PC-3 (cell line): ENCODE results near the gene AP3B2. TPM values are rescaled to one million over a fixed set of nuclear protein-coding genes. Genes with fewer than 3 reads are reported as not detected.

Experiments used
- ATAC-seq: fragments of 200-7000 bp; cut with Tn5 transposase; 2 replicates; pipeline ENCODE4 v1.9.1; 2020; ENCODE audit warnings: mild to moderate bottlenecking, moderate library complexity
- BruUV-seq: library from RNA; stranded (reverse); fragments of 400-500 nt; replicated peaks from 2 replicates; lab custom pipeline; 2021; lab: Mats Ljungman, UMichigan
- CTCF ChIA-PET: fragments of 300-600 bp; sonication (Branson Sonifier 250); formaldehyde crosslinking; loops from one replicate; lab custom pipeline; 2022; ENCODE audit warnings: antibody characterized with exemption; lab: Charles Lee
- POLR2A ChIA-PET: fragments of 300-600 bp; sonication (Branson Sonifier 250); formaldehyde crosslinking; loops from one replicate; lab custom pipeline; 2022; ENCODE audit warnings: antibody characterized with exemption; ENCODE audit not compliant: unreplicated experiment; lab: Charles Lee
- DNase-seq: peaks from one replicate; pipeline ENCODE4 v3.0.0-alpha.2; 2015
- H2AFZ ChIP-seq: fragments of 300-600 bp; sonication (generic); 2 replicates; pipeline ENCODE4 v1.6.0; 2016; ENCODE audit warnings: antibody characterized with exemption, low read length
- H3F3A ChIP-seq: fragments of 300-600 bp; sonication (generic); one replicate; pipeline ENCODE4 v1.6.0; 2017; ENCODE audit warnings: antibody characterized with exemption, low read length, control low read depth, mild to moderate bottlenecking; ENCODE audit not compliant: unreplicated experiment
- H3K27ac ChIP-seq: fragments of 300-600 bp; sonication (generic); 2 replicates; pipeline ENCODE4 v1.5.1; 2016; ENCODE audit warnings: mild to moderate bottlenecking, low read length
- H3K27me3 ChIP-seq: fragments of 300-600 bp; sonication (generic); 2 replicates; pipeline ENCODE4 v1.6.1; 2016; ENCODE audit warnings: low read length, mixed read lengths
- H3K36me3 ChIP-seq: fragments of 300-600 bp; sonication (generic); 2 replicates; pipeline ENCODE4 v1.6.1; 2016; ENCODE audit warnings: low read depth, mixed run types, low read length, mixed read lengths
- H3K4me1 ChIP-seq: fragments of 300-600 bp; sonication (generic); 2 replicates; pipeline ENCODE4 v1.5.1; 2016; ENCODE audit warnings: low read length; ENCODE audit not compliant: insufficient read depth
- H3K4me2 ChIP-seq: fragments of 300-600 bp; sonication (generic); 2 replicates; pipeline ENCODE4 v1.6.0; 2016; ENCODE audit warnings: low read length
- H3K4me3 ChIP-seq: fragments of 300-600 bp; sonication (generic); 2 replicates; pipeline ENCODE4 v1.5.1; 2016; ENCODE audit warnings: mild to moderate bottlenecking, low read length, mixed read lengths
- H3K79me2 ChIP-seq: fragments of 300-600 bp; sonication (generic); 2 replicates; pipeline ENCODE4 v1.6.1; 2017; ENCODE audit warnings: low read length, mixed read lengths
- H3K9ac ChIP-seq: fragments of 300-600 bp; sonication (generic); 2 replicates; pipeline ENCODE4 v1.6.0; 2016; ENCODE audit warnings: mild to moderate bottlenecking, low read length
- H3K9me2 ChIP-seq: fragments of 300-600 bp; sonication (generic); replicated peaks from 2 replicates; pipeline ENCODE4 v1.6.1; 2016; ENCODE audit warnings: mixed run types, low read length, mixed read lengths
- H3K9me3 ChIP-seq: fragments of 300-600 bp; sonication (generic); 2 replicates; pipeline ENCODE4 v1.6.1; 2016; ENCODE audit warnings: low read length, mixed read lengths
- H4K20me1 ChIP-seq: fragments of 300-600 bp; sonication (generic); 2 replicates; pipeline ENCODE4 v1.6.1; 2016; ENCODE audit warnings: low read length, mixed read lengths
- EZH2 ChIP-seq: fragments of 300-600 bp; sonication (generic); IDR thresholded peaks from one replicate; pipeline ENCODE4 v1.6.1; 2017; ENCODE audit warnings: antibody characterized with exemption, mild to moderate bottlenecking, low read length; ENCODE audit not compliant: unreplicated experiment
- EZH2phosphoT487 ChIP-seq: fragments of 300-600 bp; sonication (generic); IDR thresholded peaks from 2 replicates; pipeline ENCODE4 v1.6.1; 2018; ENCODE audit warnings: mild to moderate bottlenecking, antibody characterized with exemption, low read length, borderline replicate concordance
- intact Hi-C: fragments of 100-400 bp; cut with micrococcal nuclease; formaldehyde crosslinking; loops from 2 replicates; pipeline ENCODE4 v1.9.0; 2023
- total RNA-seq: library from RNA; depleted of rRNA; stranded (reverse); fragments of >200 nt; gene quantifications from 2 replicates; pipeline ENCODE4 v1.2.3, GENCODE V29; 2014
- TF ChIP-seq, protein P1 (sequence below): fragments of 300-600 bp; sonication (generic); conservative IDR thresholded peaks from 2 replicates; pipeline ENCODE4 v1.5.1; 2017; ENCODE audit warnings: antibody characterized with exemption, low read depth, mild to moderate bottlenecking, low read length

Gene AP3B2
- total RNA-seq, 1 experiment from 2014 or later: 0.47 TPM

- H3K79me2 ChIP-seq: no peaks in the 10 kb centered on the region
- ATAC-seq: no peak
Measured at GRCh38 chr15:82692171-82692570, 17.5 kb downstream of the AP3B2 start.

GRCh38 chr15:82689147-82689546 is 20.5 kb downstream of the AP3B2 start:
- no peak overlapping the region for H3K27ac ChIP-seq
- H4K20me1 ChIP-seq: no peaks in the 10 kb centered on the region
- TF ChIP-seq, protein P1, sequence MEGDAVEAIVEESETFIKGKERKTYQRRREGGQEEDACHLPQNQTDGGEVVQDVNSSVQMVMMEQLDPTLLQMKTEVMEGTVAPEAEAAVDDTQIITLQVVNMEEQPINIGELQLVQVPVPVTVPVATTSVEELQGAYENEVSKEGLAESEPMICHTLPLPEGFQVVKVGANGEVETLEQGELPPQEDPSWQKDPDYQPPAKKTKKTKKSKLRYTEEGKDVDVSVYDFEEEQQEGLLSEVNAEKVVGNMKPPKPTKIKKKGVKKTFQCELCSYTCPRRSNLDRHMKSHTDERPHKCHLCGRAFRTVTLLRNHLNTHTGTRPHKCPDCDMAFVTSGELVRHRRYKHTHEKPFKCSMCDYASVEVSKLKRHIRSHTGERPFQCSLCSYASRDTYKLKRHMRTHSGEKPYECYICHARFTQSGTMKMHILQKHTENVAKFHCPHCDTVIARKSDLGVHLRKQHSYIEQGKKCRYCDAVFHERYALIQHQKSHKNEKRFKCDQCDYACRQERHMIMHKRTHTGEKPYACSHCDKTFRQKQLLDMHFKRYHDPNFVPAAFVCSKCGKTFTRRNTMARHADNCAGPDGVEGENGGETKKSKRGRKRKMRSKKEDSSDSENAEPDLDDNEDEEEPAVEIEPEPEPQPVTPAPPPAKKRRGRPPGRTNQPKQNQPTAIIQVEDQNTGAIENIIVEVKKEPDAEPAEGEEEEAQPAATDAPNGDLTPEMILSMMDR: no peak
- TF ChIP-seq EZH2phosphoT487 (no peak), EZH2 (no peak)
- intact Hi-C loops: no loop called here
- no peaks in the 10 kb centered on the region for H3K9me3 ChIP-seq
- H3K27me3 ChIP-seq: peaks cover 4% of the 10 kb centered on the region; the same call in 1 of the 2 replicates
- H3K36me3 ChIP-seq: no peaks in the 10 kb centered on the region
- H3K9me2 ChIP-seq: no peaks in the 10 kb centered on the region
- H3K9ac ChIP-seq: no peak overlapping the region
- DNase-seq (no peak), ATAC-seq (no peak)
- H2AFZ ChIP-seq: no peak overlapping the region
- H3K4me2 ChIP-seq: no peak overlapping the region
- no peak overlapping the region for H3K4me3 ChIP-seq
- no peaks in the 10 kb centered on the region for H3K79me2 ChIP-seq
- no peaks in the 10 kb centered on the region for H3F3A ChIP-seq
- no TSS peak for BruUV-seq
- no peaks in the 10 kb centered on the region for H3K4me1 ChIP-seq
- ChIA-PET POLR2A (no interaction called here), CTCF (no interaction called here)

More at GRCh38 chr15:82692171-82692570, 17.5 kb downstream of the AP3B2 start:
- Histone ChIP-seq H3K4me1 (no peaks in the 10 kb centered on the region), H3K4me3 (no peak overlapping the region), H3F3A (no peaks in the 10 kb centered on the region), H3K9ac (no peak overlapping the region), H3K9me3 (no peaks in the 10 kb centered on the region), H3K9me2 (no peaks in the 10 kb centered on the region), H3K27ac (no peak overlapping the region), H3K4me2 (no peak overlapping the region), H3K27me3 (no peaks in the 10 kb centered on the region), H3K36me3 (no peaks in the 10 kb centered on the region), H2AFZ (no peak overlapping the region), H4K20me1 (no peaks in the 10 kb centered on the region)
- no peak for DNase-seq
- intact Hi-C loops: no loop called here
- CTCF ChIA-PET: no interaction called here
- TF ChIP-seq EZH2: no peak
- TF ChIP-seq, protein P1: no peak
- no peak for TF ChIP-seq EZH2phosphoT487
- no TSS peak for BruUV-seq
- POLR2A ChIA-PET: no interaction called here

DNA sequence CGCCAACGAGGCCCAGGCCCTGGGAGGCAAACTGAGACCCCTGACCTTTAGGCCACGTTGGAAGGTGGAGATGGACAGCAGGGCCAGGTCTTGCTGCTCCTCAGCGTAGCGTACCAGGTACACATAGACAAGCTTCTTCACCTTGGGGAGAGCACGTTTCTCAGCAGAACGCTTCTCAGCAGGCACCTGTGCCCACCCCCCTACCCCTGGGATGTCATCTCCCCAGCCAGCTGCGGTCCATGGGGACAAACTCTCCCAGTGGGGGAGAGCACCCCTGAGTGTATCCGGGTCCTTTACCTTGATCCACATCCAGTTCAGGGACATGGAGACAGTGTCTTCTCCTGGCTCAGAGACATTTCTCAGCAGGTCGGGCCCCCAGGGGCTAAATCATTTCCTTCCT is 21.0 kb downstream of the AP3B2 start:
- no peaks in the 10 kb centered on the region for H4K20me1 ChIP-seq
- no peak overlapping the region for H3K27ac ChIP-seq
- H3F3A ChIP-seq: no peaks in the 10 kb centered on the region
- TF ChIP-seq, protein P1: no peak
- TF ChIP-seq EZH2phosphoT487 (no peak), EZH2 (no peak)
- no peaks in the 10 kb centered on the region for H3K36me3 ChIP-seq
- no peaks in the 10 kb centered on the region for H3K9me2 ChIP-seq
- no TSS peak for BruUV-seq
- no peak overlapping the region for H3K4me3 ChIP-seq
- no peaks in the 10 kb centered on the region for H3K4me1 ChIP-seq
- DNase-seq: no peak
- no peak overlapping the region for H3K9ac ChIP-seq
- peaks cover 4% of the 10 kb centered on the region; the same call in 1 of the 2 replicates for H3K27me3 ChIP-seq
- no peak overlapping the region for H2AFZ ChIP-seq
- no peak overlapping the region for H3K4me2 ChIP-seq
- POLR2A ChIA-PET: no interaction called here
- no peaks in the 10 kb centered on the region for H3K79me2 ChIP-seq
- CTCF ChIA-PET: no interaction called here
- no peaks in the 10 kb centered on the region for H3K9me3 ChIP-seq
- ATAC-seq: no peak
- intact Hi-C loops: no loop called here
